ENCODE data around the gene COPS9.
A peak's percentile ranks its signal among the peaks of the same experiment; 100 is the strongest.

COPS9 gene

DNA sequence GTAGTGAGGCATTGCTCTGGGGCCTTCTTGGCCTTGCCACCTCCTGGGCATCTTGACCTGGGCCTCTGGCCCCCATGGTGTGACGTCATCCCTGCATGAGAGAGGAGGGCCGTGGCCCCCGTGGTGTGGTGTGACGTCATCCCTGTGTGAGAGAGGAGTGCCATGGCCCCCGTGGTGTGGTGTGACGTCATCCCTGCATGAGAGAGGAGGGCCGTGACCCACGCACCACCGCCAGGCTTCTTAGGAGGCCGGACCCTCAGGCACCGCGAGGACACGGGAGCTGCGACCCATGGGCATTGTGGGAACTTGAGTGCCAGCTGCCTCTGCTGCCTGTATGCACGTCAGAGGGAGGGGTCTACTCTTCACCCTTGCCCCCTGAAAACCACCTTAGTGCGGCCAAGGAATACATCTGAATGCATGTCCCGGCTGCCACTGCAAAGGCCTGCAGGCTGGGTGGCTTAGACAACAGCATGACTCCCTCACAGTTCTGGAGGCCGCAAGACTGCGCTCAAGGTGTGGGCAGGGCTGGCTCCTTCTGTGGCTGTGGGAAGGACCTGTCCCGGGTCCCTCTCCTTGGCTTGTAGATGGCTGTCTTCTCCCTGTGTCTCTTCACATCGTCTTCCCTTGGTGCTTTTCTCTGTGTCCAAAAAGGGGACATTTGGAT is 25.1 kb upstream of the COPS9 start:
- TF ChIP-seq GATA1 (IDR thresholded peaks at IDR 0.05; ENCODE audit: low read depth, low read length), result no peak
- TF ChIP-seq POLR2A (IDR thresholded peaks at IDR 0.05; ENCODE audit: low read length), result no peak

DNA sequence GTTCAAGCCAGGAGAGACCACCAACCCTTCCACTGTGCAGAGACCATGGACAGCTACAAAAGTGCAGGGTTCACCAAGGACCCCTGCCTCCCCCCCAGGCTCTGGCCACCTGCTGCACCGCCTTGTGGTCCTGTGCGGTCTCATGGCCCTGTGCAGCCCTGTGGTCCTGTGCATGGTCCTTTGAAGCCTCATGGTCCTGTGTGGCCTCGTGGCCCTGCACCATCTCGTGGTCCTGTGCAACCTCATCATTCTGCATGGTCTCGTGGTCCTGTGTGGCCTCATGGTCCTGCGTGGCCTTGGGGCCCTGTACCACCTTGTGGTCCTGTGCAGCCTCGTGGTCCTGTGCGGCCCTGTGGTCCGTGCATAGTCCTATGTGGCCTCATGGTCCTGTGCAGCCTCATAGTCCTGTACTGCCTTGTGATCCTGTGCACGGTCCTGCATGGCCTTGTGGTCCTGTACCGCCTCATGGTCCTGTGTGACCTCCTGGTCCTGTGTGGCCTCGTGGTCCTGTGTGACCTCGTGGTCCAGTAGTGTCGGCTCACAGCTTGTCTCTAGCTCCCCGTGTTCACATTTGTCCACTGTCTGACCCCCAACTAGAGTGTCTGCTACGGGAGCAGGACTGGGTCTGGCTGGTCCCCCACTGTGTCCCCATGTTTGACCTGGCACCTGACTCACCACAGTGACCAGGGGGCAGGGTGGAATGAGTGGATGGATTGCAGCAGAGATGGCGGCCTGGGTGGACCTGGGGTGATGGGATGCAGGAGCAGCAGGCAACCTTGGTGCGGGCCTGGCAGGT is 24.4 kb upstream of the COPS9 start:
- no peak for TF ChIP-seq POLR2A (IDR thresholded peaks at IDR 0.05; ENCODE audit: low read length)
- DNase-seq, result no peak

More for the DNA sequence above, 25.1 kb upstream of the COPS9 start:
- DNase-seq, result no peak

DNA sequence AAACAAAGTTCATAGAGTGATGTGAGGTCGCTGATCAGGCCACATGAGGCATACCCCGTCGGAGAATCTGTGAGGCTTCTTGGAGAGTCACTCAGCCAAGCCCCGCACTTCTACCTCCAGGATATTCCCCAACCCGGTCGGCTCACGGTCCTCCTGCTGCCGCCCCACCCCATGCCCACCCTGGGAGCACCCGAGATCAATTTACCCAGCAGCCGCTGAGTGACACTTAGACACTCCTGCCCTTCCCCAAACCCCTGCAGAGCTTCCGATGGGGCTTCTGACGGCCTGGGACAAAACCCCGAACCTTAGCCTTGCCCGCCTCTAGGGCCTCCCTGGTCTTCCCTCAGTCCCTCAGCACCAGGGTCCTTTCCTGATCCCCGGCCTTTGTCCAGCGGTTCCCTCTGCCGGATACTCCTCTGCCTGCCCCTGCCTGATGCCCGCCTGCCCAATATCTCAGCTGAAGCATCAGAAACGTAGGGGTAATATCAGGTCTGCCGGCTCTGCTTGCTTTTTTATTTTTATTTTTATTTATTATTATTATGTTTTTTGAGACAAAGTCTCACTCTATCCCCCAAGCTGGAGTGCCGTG is 23.2 kb upstream of the COPS9 start:
- TF ChIP-seq GATA1 (IDR thresholded peaks at IDR 0.05; ENCODE audit: low read depth, low read length), result no peak
- no peak for TF ChIP-seq POLR2A (IDR thresholded peaks at IDR 0.05; ENCODE audit: low read length)
- no peak for DNase-seq

DNA sequence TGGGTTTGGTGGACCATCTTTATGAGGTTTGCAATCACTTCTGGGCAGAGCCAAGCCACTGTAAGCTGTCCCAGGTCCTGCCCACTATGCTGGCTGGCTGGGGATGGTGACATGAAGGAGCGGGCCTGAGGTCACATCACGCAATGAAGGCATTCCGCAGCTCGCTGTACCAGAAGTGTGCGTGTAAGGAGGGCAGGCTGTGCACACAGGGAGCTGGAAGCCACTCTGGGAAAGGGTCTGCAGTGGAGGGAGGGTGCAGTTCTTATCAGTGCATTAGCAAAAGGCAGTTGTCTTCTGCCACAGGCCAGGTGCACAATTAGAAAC is 21.0 kb upstream of the COPS9 start:
- DNase-seq, result no peak
- TF ChIP-seq POLR2A (IDR thresholded peaks at IDR 0.05; ENCODE audit: low read length) (no peak), GATA1 (IDR thresholded peaks at IDR 0.05; ENCODE audit: low read depth, low read length) (no peak)

DNA sequence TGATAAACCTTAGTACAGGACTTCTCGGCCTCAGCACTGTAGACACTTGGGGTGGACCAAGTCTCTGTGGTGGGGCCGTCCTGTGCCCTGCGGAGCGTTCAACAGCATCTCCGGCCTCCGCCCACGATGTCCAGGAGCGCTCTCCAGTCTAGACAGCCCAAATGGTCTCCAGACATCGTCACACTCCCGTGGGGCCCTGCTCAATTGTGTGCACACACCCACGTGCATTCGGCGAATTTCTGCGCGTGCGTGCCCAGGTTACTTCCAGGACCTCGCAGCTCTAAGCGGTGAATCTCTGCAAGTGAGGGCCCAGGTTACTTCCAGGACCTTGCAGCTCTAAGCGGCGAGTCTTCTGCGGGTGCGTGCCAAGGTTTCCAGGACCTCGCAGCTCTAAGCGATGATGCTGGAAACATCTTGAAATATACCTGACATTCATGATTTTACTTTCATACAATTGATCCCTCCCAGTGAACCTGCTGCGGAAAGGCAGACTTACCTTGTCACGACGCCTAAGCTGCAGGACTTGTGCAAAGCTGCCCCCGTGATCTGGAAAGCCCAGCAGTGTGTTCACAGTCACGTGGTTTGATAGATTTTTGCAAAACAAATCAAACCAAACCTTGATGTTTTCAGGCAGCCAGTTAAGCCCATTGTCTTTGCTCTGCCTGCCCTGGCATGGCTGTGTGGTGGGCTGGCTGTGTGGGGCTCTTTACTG is 20.5 kb upstream of the COPS9 start:
- TF ChIP-seq POLR2A (IDR thresholded peaks at IDR 0.05; ENCODE audit: low read length), result no peak
- no peak for TF ChIP-seq GATA1 (IDR thresholded peaks at IDR 0.05; ENCODE audit: low read depth, low read length)
- no peak for DNase-seq

DNA sequence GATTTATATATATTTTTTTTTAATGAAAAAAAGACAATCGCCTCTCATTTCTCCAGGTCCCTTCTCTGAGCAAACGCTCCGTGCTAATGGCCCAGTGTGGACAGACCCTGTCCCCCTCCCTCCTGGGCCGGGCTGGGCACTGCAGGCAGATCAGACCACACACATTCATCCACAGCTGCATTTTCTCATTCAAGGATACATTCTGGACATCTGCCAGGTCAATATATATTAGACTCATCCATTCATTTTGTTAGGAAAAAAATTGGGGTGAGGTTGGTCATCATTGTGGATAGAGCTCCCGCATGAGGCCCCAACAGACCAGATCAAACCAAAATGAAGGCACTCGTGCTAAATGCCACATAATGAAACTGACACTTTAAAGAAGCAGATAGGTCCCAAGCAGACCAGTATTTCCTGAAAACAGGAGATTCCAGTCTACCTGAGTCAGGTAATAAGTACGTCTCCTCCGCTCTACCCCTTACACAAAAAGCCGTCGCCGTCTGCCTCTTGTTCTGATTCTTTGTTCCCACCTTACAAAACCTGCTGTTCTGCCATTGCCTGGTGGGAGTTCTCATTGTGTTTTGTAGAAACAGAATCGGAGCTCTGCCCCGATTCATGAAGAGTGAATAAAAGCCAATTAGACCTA is 19.8 kb upstream of the COPS9 start:
- TF ChIP-seq POLR2A (IDR thresholded peaks at IDR 0.05; ENCODE audit: low read length), result no peak
- no peak for TF ChIP-seq GATA1 (IDR thresholded peaks at IDR 0.05; ENCODE audit: low read depth, low read length)
- no peak for DNase-seq

DNA sequence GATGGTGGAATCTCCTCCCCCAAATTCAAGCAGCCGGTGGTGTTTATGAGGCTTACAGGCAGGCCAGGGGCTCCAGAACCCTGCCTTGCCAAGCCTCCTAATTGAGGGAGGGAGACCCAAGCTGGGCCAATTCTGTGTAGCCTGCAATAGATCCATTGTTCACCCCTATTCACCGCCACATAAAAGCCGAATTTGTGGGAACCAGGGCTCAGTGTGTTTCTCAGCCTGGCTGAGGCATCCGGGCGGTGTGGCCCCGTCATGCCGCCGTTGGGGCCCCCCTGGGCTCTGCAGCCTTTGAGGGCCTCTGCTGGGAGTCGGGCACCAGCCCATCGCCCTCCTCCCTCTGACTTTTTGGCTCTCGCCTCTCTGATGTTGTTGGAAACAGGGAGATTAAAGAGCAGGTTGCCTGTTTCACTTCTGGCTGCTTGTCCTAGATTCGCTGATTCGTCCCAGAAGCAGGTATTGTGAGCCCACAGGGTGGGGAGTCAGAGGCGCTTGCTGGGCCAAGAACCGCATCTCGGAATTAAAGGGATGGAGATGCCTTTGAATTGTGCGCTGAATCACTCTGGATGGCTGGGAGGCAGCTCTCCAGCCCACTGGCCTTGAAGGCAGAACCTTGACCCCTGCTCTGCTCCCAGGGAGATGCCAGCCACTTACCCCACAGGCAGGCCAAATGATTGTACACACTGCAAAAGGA is 19.1 kb upstream of the COPS9 start:
- TF ChIP-seq POLR2A (IDR thresholded peaks at IDR 0.05; ENCODE audit: low read length) (no peak), GATA1 (IDR thresholded peaks at IDR 0.05; ENCODE audit: low read depth, low read length) (no peak)

DNA sequence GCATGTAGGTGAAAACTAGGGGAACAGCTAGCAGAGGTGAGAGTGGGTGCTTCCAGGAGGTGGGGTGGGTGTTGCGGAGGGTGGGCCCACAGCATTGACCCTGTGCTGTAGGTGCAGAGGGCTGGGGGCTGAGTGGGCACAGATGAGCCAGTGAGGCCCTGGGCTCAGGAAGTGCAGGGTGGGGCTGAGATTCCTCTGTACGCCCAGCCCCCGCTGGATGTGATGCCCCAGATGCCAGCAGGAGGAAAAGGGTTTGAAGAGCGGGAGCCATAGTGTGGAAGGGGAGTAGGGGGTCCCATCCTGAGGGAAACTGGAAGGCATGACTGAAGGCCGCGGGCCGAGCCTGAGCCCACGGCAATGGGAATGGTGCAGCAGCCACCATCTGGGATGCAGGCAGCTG is 18.5 kb upstream of the COPS9 start:
- DNase-seq, result no peak
- no peak for TF ChIP-seq GATA1 (IDR thresholded peaks at IDR 0.05; ENCODE audit: low read depth, low read length)
- no peak for TF ChIP-seq POLR2A (IDR thresholded peaks at IDR 0.05; ENCODE audit: low read length)

More for the DNA sequence above, 19.1 kb upstream of the COPS9 start:
- DNase-seq, result no peak

DNA sequence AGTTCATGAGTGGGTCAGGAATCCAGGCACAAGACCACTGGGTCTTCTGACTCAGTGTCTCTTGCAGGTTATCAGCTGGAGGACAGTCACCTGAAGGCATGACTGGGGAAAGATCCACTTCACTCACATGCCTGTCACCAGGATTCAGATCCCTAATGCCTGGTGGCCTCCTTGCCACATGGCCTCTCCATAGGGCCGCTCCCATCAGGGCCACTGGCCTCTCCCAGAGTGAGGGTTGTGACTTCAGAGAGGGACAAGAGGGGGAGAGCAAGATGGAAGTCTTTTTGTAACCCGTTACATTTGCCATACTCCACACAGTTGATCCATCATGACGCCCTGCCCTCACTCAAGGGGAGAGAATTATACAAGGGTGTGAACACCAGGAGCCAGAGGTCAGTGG is 17.3 kb upstream of the COPS9 start:
- no peak for DNase-seq
- TF ChIP-seq POLR2A (IDR thresholded peaks at IDR 0.05; ENCODE audit: low read length) (no peak), GATA1 (IDR thresholded peaks at IDR 0.05; ENCODE audit: low read depth, low read length) (no peak)

DNA sequence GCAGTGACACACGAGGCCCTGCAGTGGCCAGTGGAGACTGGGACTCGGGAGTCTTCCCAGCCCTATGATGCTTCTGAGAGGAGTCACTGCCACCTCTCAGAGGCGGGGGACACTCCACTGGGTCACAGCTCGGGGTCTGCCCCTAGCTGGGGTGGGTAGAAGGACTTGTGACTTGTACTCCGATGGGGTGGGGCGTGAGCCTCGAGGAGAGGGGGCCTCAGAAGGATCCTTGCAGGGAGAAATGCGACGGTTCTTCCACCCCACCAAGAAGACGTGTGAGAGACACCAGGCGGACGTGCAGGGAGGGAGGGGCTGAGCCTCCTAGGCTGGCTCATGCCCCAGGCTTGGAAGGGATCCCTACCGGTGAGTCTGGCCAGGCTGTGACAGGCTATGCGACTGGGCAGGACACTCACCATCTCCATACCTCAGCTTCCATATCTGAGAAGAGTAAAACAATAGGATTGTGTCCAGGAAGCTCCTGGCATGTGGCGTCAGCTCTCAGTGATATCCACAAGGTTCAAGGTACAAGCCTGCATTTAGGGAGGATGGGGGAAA is 15.4 kb upstream of the COPS9 start:
- no peak for TF ChIP-seq POLR2A (IDR thresholded peaks at IDR 0.05; ENCODE audit: low read length)
- TF ChIP-seq GATA1 (IDR thresholded peaks at IDR 0.05; ENCODE audit: low read depth, low read length), result no peak
- DNase-seq, result no peak

DNA sequence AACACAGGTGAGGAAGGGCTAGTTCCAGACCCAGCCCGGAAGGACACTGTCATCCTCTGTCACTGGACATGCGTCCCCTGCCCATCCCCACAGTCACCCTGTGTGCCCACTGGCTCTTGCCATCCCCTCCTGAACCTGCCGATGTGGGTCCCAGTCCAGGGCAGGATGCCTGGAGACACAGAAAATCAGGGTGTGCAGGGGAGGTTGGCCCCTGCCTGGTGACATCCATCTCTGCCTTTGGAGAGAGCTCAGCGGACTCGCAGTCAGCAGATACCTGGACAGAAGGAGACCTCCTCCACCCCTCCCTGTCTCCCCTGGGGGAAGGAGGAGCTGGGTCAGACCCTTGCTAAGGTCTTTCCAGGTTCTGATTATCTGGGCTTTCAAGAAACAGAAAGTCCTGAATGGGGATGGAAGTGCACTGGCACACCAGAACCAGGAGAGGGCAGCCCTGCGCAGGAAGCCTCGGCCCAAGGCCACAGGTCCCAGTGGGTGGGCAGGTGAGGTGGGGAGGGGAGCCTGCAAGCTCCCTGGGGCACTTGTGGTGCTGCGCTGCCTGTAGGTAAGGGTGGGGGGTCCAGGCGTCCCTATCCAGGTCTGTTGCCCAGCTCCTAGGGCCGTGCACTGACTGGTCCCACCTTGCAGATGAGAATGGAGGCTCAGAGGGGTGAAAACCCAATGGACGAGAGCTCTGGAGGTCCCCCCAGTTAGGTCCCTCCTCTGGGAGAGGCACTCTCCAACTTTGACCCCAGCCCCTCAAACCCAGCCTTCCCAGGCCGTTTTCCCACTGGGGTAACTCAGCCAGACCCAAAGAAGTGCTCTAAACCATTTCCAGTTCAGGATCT is 14.1 kb upstream of the COPS9 start:
- TF ChIP-seq GATA1 (IDR thresholded peaks at IDR 0.05; ENCODE audit: low read depth, low read length) (no peak), POLR2A (IDR thresholded peaks at IDR 0.05; ENCODE audit: low read length) (no peak)
- DNase-seq, result peak; percentile 11 to 31

DNA sequence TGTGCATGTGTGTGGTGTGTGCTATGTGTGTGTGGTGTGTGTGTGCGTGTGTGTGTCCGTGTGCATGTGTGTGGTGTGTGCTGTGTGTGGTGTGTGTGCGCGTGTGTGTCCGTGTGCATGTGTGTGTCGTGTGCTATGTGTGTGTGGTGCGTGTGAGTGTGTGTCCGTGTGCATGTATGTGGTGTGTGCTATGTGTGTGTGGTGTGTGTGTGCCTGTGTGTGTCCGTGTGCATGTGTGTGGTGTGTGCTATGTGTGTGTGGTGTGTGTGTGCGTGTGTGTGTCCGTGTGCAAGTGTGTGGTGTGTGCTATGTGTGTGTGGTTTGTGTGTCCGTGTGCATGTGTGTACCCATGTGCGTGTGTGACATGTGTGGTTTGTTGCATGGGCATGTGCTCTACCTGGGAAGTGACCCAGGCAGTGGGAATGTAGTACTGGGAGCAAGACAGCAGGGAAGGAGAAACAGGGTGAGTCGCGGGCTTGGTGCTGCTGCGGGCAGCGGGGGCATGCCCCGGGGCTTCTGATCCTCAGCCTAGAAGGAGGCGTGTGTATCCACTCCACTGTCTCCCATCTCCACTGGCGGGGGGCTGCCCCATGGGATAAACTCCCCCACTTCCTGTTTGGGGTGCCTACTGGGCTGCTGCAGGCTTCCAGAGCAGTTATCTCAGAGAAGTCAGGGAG is 11.9 kb upstream of the COPS9 start:
- TF ChIP-seq POLR2A (IDR thresholded peaks at IDR 0.05; ENCODE audit: low read length), result no peak
- no peak for DNase-seq

Measured in erythroblast (primary cell).